ENCODE results near the gene TPPP2.

DNA sequence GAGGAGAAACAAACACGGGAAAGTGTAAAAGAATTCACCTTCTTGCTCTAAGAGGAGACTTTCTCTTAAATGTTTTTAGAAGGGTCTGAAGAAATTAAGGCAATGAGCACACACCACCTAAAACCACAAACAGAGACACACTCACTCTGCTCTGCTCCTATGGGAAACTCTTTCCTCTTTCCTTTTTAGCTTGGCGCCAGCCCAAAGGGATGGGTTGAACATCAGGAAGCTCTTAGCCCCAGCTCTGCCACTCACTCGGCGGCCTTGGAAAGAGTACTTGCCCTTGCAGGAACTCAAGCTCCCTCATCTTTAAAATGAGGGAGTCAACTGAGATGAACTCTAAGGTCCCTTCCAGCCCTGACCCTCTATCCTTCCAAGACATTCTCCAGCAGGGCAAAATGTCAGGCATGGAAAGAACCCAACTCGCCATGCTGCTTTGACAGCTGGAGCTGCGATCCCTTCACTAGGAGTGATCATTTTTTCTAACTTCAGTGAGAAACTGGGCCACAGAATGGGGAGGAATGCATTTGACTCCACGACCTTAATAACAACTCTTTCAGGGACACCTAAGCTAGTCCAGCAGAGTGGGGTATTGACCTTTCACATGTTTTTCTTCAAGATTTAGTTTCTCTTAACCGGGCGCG, 26.6 kb downstream of the TPPP2 start:
- TF ChIP-seq, protein P1, sequence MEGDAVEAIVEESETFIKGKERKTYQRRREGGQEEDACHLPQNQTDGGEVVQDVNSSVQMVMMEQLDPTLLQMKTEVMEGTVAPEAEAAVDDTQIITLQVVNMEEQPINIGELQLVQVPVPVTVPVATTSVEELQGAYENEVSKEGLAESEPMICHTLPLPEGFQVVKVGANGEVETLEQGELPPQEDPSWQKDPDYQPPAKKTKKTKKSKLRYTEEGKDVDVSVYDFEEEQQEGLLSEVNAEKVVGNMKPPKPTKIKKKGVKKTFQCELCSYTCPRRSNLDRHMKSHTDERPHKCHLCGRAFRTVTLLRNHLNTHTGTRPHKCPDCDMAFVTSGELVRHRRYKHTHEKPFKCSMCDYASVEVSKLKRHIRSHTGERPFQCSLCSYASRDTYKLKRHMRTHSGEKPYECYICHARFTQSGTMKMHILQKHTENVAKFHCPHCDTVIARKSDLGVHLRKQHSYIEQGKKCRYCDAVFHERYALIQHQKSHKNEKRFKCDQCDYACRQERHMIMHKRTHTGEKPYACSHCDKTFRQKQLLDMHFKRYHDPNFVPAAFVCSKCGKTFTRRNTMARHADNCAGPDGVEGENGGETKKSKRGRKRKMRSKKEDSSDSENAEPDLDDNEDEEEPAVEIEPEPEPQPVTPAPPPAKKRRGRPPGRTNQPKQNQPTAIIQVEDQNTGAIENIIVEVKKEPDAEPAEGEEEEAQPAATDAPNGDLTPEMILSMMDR (IDR thresholded peaks at IDR 0.05): no peak
- no peak for TF ChIP-seq POLR2A (IDR thresholded peaks at IDR 0.05)
